ENCODE data around the gene CTXND1. TPM values are rescaled to one million over a fixed set of nuclear protein-coding genes. Genes with fewer than 3 reads are reported as not detected.

Gene CTXND1
- total RNA-seq, 4 donors from 2014 or later: 0.07 to 0.09 TPM; not detected in 2

DNA sequence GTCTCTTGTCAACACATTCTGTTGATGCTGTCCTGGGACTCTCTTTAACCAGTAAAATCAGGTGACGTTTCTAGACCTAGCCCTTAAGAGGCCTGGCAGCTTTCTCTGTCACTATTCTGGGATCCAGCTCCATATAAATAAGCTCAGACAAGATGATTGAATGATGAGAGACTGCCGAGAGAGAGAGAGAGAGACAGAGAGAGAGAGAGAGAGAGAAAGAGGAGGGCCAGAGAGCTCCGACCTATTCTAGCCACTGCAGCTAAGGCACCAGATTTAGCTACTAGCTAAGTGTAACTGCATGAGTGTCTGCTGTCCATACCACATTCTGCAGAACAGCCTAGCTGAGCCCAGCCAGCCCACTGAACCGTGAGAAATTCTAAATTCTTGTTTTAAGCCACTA, 36.1 kb upstream of the CTXND1 start:
- Histone ChIP-seq H3K27ac (no peak overlapping the region), H3K36me3 (no peaks in the 10 kb centered on the region), H3K4me1 (no peaks in the 10 kb centered on the region), H3K27me3 (no peaks in the 10 kb centered on the region), H3K9me3 (no peaks in the 10 kb centered on the region), H3K4me3 (no peak overlapping the region)
- TF ChIP-seq POLR2A (IDR thresholded peaks at IDR 0.05) (no peak), CTCF (IDR thresholded peaks at IDR 0.05) (no peak)
- intact Hi-C loops (cut with DNase I; ENCODE audit: low total_unique reads): no loop called here
- no peak for DNase-seq

GRCh38 chr15:80286055-80286454, 34.0 kb upstream of the CTXND1 start:
- intact Hi-C loops (cut with DNase I; ENCODE audit: low total_unique reads): no loop called here
- Histone ChIP-seq H3K4me3 (no peak overlapping the region), H3K36me3 (no peaks in the 10 kb centered on the region), H3K9me3 (no peaks in the 10 kb centered on the region), H3K27me3 (no peaks in the 10 kb centered on the region), H3K4me1 (no peaks in the 10 kb centered on the region), H3K27ac (no peak overlapping the region)
- DNase-seq: no peak
- TF ChIP-seq POLR2A (IDR thresholded peaks at IDR 0.05): no peak
- no peak for TF ChIP-seq CTCF (IDR thresholded peaks at IDR 0.05)

GRCh38 chr15:80285379-80285778, 33.4 kb upstream of the CTXND1 start:
- TF ChIP-seq CTCF (IDR thresholded peaks at IDR 0.05): no peak
- TF ChIP-seq POLR2A (IDR thresholded peaks at IDR 0.05): no peak
- no peaks in the 10 kb centered on the region for H3K4me1 ChIP-seq
- no peak overlapping the region for H3K4me3 ChIP-seq
- H3K36me3 ChIP-seq: no peaks in the 10 kb centered on the region
- intact Hi-C loops (cut with DNase I; ENCODE audit: low total_unique reads): no loop called here
- DNase-seq: no peak
- no peak overlapping the region for H3K27ac ChIP-seq
- H3K9me3 ChIP-seq: no peaks in the 10 kb centered on the region
- no peaks in the 10 kb centered on the region for H3K27me3 ChIP-seq

DNA sequence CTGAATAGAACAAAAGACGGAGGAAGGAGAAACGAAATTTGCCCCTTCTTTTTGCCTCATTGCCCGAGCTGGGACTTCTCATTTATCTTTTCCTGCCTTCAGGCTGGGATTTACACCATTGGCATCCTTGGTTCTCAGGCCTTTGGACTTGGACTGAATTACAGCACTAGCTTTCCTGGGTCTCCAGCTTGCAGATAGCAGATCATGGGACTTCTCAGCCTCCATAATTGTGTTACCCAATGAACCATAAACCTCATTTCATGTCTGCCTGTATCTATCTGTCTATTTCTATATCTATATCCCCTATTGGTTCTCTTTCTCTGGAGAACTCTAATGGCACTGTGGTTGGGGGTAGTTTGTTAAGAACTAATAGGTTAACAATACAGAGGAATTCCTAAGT, 31.5 kb upstream of the CTXND1 start:
- H3K9me3 ChIP-seq: no peaks in the 10 kb centered on the region
- TF ChIP-seq POLR2A (IDR thresholded peaks at IDR 0.05) (no peak), CTCF (IDR thresholded peaks at IDR 0.05) (no peak)
- intact Hi-C loops (cut with DNase I; ENCODE audit: low total_unique reads): no loop called here

GRCh38 chr15:80277147-80277546, 25.1 kb upstream of the CTXND1 start:
- Histone ChIP-seq H3K27me3 (no peaks in the 10 kb centered on the region), H3K4me1 (no peaks in the 10 kb centered on the region), H3K9me3 (no peaks in the 10 kb centered on the region), H3K4me3 (no peak overlapping the region), H3K36me3 (no peaks in the 10 kb centered on the region), H3K27ac (no peak overlapping the region)
- TF ChIP-seq POLR2A (IDR thresholded peaks at IDR 0.05) (no peak), CTCF (IDR thresholded peaks at IDR 0.05) (no peak)
- DNase-seq: no peak
- intact Hi-C loops (cut with DNase I; ENCODE audit: low total_unique reads): no loop called here

More for the DNA sequence above, 31.5 kb upstream of the CTXND1 start:
- H3K27me3 ChIP-seq: no peaks in the 10 kb centered on the region
- no peaks in the 10 kb centered on the region for H3K36me3 ChIP-seq
- H3K4me3 ChIP-seq: no peak overlapping the region
- no peak for DNase-seq
- H3K4me1 ChIP-seq: no peaks in the 10 kb centered on the region
- H3K27ac ChIP-seq: no peak overlapping the region

All from uterus (tissue), 4 donors.